ENCODE measurements around the gene RIPOR2.

RIPOR2 gene

DNA sequence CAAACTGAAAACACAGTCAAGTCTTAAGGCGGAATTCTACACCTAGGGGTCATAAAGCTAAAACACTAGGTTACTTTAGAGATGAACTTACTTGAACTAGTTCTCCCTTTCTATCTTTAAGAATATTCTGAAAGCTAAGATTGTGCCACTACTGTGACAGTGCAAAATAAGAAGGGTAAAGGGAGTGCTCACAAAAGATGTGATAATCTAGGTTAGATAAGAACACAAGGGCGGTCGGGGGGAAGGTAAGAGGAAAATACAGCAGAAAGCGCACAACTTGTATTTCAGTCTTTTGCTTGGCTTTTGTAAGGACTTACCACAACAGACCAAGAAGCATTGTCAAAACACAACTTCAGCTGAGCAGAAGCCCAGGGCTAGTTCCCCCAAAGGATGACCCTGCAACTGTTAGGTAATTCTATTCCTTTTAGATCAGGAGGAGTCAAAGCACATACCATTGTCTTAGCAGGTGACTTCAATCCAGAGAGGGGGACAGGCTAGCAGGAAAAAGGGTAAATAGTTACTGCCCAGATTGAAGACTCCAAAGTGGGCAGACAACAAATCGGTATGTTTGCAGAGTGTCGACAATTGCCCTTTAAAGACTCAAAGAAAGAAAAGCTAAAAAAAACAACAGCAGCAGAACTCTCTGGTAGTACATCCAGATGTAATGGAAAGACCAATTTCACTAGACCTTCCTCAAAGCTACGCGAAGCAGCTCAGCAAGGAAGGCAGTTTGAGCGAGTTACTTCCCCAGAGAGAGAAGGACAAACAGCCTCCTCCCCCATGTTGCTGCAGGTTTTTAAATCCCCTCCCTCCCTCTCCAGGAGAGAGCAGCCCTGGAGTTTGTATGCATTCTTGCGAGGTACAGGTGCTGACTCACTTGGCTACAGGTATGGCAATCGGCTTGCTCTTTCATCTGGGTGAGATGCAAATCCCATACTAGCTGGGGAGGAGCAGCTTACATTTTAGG lies 59.0 kb downstream of the RIPOR2 start:
- ATAC-seq = no peak
- DNase-seq = no peak

DNA sequence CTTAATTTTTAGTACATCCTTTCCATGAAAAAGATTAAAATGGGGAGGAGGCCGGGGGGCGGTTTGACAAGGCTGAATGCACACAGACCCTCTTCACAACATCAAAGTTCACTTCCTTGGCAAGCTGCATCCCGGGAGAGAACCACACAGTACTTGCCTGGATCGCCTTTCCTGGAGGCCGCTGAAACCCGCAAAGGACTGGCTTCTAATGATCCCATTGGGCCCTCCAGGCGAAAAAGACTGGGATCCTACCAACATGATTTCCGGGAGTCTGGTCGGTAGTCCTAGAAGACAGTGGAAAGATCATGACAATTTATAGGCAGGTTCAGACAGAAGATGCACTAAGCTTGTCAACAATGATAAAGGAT lies 60.2 kb downstream of the RIPOR2 start:
- DNase-seq (no peak), ATAC-seq (no peak)

DNA sequence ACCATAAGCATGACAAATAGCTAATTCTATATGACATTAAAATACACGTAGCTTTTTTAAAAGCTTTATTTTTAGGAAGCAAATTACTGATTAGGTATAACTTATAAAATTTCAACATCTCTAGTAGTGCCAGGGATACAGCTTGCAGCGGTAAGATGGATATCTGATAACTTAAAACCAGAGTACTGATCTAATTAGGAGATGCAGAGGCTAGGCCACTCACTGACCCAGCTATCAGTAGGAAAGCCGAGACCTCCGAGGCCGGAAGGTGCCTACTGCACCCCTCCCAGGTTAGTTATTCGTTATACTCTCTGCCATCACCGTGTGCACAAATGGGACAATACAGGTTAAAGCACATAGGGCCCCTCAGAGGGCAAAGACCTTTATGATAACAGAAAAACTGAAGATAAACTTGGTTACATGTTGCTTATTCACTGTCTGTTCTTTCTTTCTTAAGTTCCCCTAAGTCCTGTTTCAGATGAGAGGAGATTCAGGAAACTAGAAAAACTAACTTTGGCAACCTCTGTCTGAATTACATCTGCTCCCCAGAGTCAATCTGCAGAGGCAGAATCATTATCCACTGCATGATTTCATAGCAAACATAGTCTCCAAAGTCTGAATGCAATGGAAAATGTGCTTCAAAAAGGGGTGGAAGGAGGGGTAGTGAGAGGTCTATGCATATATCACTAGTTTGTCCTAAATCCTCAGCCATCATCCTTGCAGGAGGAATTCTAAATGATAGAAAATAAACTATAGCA lies 60.8 kb downstream of the RIPOR2 start:
- no peak for DNase-seq
- ATAC-seq = no peak

DNA sequence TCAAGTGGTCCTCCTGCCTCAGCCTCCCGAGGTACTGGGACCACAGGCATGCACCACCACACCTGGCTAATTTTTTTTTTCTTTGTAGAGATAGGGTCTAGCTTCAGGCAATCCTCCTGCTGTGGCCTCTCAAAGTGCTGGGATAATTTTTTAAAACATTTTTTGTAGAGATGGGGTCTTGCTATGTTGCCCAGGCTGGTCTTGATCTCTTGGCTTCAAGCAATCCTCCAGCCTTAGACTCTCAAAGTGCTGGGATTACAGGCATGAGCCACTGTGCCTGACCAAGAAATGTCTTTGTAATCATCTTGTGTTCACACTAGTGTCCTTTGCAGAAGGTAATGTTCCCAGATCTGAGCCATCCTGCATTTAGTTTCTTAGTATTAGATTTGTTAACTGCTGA lies 61.6 kb downstream of the RIPOR2 start:
- ATAC-seq = no peak

DNA sequence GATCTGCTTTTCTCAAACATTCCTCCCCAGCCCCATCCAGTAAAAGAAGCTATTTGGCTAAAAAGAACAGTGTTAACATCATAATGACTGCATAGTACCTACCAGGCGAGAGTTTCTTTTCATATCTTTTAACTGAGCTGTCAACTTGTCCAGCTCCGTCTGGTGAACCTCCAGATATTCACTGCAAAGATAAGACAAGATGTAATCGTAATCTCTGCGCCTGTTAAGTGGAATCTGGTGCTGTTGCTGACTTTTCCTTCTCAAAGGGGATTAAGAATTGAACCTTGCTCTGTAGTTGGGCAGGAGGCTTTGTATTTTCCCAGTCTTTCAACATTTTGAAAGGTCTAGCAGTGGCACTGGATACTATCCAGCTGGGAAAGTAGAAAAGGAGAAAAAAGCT lies 63.0 kb downstream of the RIPOR2 start:
- ATAC-seq (no peak), DNase-seq (no peak)

More for the DNA sequence above, 61.6 kb downstream of the RIPOR2 start:
- no peak for DNase-seq

DNA sequence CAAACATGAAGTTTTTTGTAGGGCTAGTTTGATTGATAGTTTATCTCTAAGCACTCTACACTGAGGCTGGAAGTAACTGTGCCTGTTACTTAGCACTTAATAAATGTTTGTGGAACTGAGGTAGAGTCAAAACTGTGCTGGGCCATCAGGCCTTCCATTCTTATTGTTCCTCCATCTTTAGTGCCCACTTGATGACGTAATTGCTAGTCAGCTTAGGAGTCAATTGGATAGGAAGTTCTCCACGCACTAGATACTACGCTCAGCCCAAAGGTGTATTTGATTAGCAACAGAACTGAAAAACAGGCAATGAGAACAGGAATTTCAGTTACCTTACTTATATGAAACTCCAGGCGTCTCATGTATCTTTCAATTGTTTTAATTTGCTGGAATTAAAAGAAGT lies 67.0 kb downstream of the RIPOR2 start:
- ATAC-seq (no peak), DNase-seq (no peak)

DNA sequence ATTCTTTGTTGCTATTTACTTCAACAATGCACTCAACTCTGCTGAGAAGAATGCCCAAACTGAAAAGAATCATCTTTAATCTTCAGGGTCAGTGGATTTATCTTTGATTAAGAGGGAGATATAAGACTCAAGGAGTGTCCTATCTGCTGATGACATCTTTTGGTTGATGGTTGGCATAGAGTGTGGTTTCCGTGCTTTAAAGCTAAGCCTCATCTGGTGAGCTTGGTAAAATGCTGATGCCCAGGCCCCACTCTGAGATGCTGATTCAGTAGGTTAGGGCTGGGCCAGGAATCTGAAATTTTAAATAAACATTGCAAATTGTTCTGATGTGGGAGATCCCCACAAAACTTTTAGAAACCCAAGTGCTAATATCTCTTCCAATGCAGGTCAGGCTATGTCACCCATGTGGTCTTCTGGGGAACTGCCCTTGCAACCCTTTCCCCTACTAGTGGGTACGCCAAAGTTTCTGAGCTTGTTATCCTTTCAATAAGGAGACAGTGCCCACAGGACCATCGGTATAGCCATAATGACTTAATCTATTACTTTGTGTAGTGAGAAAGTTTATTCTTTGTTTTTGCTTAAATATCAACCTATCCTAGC lies 68.6 kb downstream of the RIPOR2 start:
- ATAC-seq (peak; percentile 54), DNase-seq (no peak)

DNA sequence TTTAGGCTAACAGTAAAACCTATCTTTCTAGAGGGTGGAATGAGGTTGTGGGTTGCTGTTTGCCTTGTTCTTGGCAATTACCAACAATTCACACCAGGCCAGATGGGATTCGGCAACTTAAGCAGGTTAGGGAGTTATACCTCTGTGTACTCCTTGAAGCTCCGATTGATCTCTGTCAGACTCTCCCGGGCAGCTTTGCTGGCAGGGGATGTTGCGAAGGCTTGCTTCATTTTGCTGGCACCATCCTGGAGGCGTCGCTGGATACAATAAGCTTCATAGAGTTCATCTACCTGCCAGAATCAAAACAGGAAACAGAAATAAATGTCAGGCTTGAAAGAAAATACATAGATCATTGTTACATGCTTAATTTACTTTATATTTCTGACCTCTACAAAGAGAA lies 70.6 kb downstream of the RIPOR2 start:
- DNase-seq (no peak), ATAC-seq (no peak)

DNA sequence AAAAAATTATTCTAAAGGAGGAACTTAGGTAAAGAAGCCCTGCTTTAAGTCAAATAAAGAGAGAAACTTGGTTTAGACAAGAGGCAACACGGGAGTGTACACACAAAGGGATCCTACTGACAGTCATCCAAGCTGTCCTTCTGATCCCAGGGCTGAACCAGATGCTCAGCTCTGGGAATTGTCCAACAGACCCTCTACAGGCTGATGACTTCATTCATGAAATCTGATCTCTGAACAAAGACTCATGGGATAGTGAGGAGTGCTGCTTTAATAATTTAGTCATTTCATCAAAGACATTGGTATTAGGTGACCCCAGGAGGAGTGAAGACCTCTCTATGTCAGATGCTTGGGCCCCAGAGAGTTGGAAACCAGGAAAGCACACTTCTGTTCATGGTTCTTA lies 71.4 kb downstream of the RIPOR2 start:
- ATAC-seq (no peak), DNase-seq (no peak)

DNA sequence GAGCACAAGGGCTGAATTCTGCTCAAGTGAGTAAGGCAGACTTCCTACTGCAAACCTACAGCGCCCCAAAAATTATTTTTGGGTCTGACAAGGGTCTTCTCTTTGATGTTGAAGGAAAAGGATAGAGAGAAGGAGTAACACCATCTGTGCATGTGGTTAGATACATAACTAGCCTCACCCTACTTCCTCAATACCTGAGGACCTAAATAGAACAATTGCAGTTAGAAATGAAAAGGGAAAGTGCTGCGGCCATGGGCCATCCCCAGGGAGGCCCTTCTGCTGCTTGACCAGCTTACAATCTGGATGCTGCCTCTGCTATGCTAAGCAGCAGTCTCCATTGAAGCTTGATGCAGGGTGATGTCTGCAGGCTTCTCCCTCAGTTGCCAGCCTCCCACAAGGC lies 73.8 kb downstream of the RIPOR2 start:
- DNase-seq = no peak
- ATAC-seq = no peak

DNA sequence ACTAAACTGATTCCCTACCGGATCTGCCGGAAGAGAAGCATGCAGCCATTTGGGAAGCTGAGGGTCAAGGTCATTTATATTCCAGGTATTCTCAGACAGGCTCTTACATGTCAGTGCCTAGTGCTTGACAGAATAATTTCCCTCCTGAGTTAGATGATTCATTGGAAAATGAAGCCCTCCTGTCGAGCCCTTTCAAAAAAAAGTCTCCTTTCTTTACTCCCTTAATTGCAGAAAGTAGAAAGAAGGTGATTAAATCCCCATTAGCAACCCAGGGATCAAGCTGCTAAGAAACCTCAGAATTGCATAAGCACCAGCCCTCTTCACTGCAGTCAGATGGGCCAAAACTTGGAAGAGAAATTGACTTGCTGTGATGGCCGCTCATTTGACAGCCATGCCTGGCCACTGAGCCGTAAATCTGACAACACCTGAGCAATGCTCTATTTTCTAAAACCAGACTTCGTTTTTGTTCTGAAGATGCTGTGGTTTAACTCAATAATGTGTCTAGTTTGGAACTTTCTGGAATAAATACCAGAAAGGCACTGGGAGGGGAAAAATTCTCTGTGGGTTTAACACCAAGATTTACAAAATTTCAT lies 76.1 kb downstream of the RIPOR2 start:
- no peak for DNase-seq
- ATAC-seq = no peak

DNA sequence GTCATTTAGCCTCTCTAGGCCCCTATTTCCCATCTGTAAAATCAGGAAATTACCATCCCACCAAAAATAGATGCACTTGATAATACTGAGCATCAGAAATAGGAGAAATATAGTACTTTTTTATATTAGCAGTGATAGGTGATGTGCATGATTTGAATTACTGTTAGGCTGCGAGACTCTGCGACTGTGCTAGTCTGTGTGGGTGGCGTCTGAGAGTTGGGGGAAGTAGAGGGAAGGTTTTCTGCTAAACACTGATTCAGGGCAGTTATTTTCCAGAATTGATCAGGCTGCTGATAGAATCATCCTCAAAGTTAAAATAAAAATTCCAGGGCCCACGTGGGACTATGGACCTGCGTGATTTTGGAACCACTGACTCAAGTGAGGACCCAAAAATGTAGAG lies 76.6 kb downstream of the RIPOR2 start:
- DNase-seq (no peak), ATAC-seq (no peak)

DNA sequence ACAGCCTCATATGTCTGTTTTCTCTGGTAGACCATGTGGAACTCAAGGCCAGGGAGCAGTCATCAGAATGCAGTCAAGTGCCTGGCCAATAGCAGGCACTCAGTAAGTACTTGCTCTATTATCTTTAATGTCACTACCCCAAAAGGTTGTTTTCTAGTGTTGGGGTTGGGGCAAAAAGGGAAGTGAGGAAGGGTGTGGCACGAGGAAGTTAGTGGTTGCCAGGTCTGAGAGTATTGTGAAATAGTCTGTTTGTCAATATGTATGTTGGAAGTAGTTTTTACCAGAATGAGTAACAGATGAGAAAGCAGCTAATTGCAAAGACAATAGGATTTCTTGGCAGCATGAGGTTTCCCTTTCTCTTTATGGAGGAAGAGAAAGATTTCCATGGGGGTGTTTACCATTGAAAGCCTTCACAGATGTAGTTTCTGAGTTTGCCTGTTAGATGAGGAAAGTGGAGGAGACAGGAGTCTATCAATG lies 77.5 kb downstream of the RIPOR2 start:
- ATAC-seq (peak; percentile 50), DNase-seq (no peak)

DNA sequence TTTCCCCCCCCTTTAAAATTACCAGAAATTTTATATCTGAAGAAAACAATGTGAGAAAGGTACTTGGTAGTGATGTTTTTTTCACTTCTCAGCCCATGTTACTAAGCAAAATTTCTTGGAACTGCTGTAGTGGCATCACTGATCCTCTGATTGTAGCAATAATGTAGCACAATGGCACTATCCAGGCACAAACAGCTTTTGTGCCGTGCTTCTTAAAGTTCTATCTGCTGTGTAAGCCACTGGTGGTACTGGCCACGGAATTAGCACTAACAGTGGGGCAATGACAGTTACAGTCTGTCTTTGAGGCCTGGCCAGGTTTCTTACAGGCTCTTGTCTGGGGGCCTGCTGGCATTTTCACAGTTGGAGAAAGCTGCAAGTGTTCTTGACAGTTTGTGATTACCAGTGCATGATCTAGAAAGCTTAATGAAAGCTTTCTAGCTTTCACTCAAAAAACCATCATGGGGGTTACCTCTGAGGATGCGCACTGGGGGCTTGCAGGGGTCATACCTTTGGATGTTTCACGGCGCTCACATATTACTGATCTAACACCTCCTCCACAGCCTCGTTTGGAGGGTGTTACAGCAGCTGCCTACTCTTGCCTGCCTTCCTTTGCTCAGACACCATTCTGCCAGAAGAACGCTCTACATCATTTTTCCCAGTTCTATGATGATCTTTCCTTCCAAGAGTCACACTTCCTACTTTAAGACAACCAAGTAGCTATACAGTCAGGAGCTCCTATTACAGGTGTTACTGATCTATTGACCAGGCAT lies 78.7 kb downstream of the RIPOR2 start:
- ATAC-seq (peak; percentile 10), DNase-seq (peak; percentile 22)

DNA sequence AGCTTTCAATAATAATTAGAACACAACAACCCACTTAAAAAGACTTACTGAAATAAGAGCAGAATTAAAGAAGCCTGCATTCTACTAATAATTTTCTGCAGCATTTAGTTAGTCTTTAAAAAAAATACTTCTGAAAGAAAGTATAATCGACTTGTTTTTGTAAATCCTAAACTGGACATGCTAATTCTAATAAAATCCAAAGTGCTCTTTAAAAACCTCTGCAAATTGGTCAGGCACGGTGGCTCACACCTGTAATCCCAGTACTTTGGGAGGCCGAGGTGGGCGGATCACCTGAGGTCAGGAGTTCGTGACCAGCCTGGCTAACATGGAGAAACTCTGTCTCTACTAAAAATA lies 79.5 kb downstream of the RIPOR2 start:
- DNase-seq (no peak), ATAC-seq (no peak)

DNA sequence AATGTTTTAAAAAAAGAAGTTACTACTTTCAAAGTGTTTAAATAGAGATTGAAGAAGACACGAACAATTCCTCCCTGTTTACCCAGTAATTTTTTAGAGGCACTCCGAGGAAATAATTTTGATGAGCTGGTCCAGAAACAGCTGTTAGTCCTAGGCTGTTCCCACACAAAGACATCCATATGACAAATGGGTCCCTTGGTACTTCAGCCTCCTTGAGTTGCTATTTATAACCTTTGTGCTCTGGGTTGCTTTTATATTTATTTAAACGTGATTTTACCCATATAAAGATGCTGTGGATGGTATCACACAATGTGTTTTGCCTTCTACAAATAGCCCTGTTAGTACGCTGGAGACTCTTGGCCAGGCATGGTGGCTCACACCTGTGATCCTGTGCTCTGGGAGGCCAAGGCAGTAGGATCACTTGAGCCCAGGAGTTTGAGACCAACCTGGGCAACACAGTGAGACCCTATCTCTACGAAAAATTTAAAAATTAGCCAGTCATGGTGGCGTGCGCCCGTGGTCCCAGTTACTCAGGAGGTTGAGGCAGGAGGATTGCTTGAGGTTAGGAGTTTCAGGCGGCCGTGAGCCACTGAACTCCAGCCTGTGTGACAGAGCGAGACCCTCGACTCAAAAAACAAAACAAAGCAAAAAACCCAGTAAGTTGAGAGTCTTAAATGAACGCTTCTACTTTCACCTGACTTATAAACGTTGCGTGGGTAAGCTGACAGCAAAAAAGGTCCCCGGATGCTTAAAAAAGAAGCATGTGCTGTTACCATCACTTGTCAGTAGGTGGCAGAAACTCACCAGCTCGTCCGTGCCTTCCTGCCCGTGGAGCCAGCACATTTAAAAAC lies 80.1 kb downstream of the RIPOR2 start:
- ATAC-seq (peak; percentile 42), DNase-seq (peak; percentile 62)

DNA sequence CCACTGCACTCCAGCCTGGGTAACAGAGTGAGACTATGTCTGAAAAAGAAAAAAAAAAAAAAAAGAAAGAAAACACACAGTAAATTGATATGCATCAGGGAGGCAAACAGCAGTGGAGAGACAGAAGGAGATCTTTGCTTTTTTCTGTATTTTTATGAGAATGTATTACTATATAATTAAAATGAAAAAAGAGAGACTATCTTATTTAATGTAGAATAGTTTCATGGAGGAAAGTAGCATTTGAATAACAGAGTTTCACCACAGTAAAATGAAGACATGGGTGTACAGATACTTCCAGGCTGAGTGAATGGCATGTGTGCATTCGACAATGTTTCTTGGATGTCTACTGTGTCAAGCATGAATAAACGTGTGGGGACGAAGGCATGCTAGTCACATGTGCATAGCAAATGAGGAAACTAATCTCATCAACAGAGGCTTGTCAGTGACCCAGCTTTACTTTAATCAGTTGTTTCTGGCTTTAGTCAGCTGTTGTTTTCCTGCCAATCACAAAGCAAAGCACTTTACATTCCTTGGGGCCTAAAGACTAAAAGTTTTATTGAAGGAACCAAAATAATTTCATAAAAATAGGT lies 81.6 kb downstream of the RIPOR2 start:
- ATAC-seq = no peak
- no peak for DNase-seq

DNA sequence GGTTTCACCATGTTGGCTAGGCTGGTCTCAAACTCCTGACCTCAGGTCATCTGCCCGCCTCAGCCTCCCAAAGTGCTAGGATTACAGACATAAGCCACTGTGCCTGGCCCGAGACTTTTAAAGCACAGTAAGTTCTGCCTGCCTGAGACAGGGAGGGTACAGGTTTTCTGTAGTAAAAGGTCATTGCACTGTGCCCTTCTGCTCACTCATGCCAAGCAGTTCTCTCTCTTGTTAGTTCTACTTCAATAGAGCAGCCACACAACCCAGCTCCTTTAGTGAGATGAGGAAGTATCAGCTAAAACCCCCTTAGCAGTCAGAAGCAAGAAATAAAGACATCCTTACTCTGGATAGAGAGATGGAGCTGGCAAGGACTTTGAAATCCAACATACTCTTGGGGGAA lies 84.7 kb downstream of the RIPOR2 start:
- no peak for DNase-seq
- no peak for ATAC-seq

DNA sequence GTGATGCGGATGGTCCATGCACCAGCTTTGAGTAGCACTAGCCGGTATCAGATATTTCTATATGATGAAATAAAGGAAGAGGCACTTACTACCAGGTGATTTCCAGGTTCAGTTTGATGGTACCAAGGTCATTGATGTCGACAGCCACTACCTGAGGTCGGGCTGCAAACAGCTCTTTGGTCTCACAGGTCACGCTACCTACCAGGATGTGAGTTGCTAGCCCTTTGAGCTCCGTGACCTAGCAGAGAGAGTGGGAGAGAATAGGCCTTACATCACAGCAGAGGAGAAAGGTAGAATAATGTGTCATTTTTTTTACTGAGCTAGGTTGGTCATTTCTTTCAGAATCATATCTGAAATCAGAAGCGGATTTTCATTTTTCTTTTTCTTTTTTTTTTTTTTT lies 86.0 kb downstream of the RIPOR2 start:
- ATAC-seq (no peak), DNase-seq (no peak)

DNA sequence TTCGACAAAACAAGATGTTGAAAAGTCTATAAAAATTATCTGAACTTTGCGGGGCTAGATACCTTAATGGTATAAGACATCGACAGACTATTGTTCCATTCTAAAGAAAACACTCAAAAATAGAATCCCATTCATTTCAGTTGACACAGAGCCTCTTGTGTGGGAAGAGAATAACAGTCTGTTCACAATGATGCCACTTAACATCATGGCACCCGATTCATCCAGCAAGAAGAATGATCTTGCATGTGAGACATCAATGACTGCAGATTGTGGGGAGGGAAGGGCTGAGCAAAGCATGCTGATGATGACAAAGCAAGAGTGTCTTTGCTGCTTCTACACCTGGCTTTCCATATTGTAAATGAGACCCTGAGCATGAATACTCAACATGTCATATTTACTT lies 87.3 kb downstream of the RIPOR2 start:
- DNase-seq = no peak
- no peak for ATAC-seq

DNA sequence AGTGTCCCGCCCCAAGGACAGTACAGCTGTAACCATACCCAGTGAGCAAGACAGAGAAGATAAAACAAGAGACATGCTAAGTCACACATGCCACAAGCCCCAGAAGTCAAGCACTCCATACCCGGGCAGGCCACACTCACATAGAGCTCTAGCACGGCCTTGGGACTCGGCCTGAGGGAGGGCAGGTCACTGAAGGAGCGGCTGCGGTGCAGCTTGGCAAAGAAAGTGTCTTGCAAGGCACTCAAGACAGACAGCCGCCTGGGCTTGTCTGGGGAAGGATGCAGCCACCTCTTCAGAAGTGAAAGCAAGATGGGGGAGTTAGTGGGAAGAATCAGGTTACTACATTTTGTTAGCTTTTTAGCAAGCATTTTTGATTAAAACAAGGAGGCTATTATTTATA lies 88.4 kb downstream of the RIPOR2 start:
- ATAC-seq (no peak), DNase-seq (no peak)
